Measurements from ENCODE around the gene ZRSR2.
"Not testable (repeated sequence)": the region's sequence is repeated elsewhere in the genome, so short reads cannot be mapped to it uniquely, and the experiment has no call there.

The ZRSR2 gene

GRCh38 chrX:15804563-15804962, 14.3 kb downstream of the ZRSR2 start:
- DNase-seq (ENCODE audit: low read depth): no peak

GRCh38 chrX:15808254-15808653, 18.0 kb downstream of the ZRSR2 start:
- DNase-seq (ENCODE audit: low read depth): no peak

- no peak for DNase-seq (ENCODE audit: low read depth)
Observed at GRCh38 chrX:15812192-15812938, 22.1 kb downstream of the ZRSR2 start.

GRCh38 chrX:15813416-15813815, 23.1 kb downstream of the ZRSR2 start:
- DNase-seq (ENCODE audit: low read depth): no peak

- DNase-seq (ENCODE audit: low read depth): no peak
Observed at GRCh38 chrX:15814771-15815365, 24.6 kb downstream of the ZRSR2 start.

GRCh38 chrX:15815779-15816437, 25.6 kb downstream of the ZRSR2 start:
- no peak for DNase-seq (ENCODE audit: low read depth)

GRCh38 chrX:15816438-15816809, 26.1 kb downstream of the ZRSR2 start:
- no peak for DNase-seq (ENCODE audit: low read depth)

- no peak for DNase-seq (ENCODE audit: low read depth)
Observed at GRCh38 chrX:15816886-15817285, 26.6 kb downstream of the ZRSR2 start.

- no peak for DNase-seq (ENCODE audit: low read depth)
Observed at GRCh38 chrX:15820106-15821073, 30.1 kb downstream of the ZRSR2 start.

GRCh38 chrX:15822922-15823321, 32.6 kb downstream of the ZRSR2 start:
- no peak for DNase-seq (ENCODE audit: low read depth)

GRCh38 chrX:15825936-15826335, 35.7 kb downstream of the ZRSR2 start:
- DNase-seq (ENCODE audit: low read depth): no peak

GRCh38 chrX:15829217-15829616, 38.9 kb downstream of the ZRSR2 start:
- DNase-seq (ENCODE audit: low read depth): no peak

GRCh38 chrX:15831347-15831746, 41.1 kb downstream of the ZRSR2 start:
- not testable (repeated sequence) for DNase-seq (ENCODE audit: low read depth)

- no peak for DNase-seq (ENCODE audit: low read depth)
Observed at GRCh38 chrX:15834053-15834452, 43.8 kb downstream of the ZRSR2 start.

- no peak for DNase-seq (ENCODE audit: low read depth)
Observed at GRCh38 chrX:15834827-15835595, 44.7 kb downstream of the ZRSR2 start.

- DNase-seq (ENCODE audit: low read depth): no peak
Observed at GRCh38 chrX:15838017-15838416, 47.7 kb downstream of the ZRSR2 start.

GRCh38 chrX:15841853-15842516, 51.7 kb downstream of the ZRSR2 start:
- DNase-seq (ENCODE audit: low read depth): no peak

GRCh38 chrX:15843960-15844359, 53.7 kb downstream of the ZRSR2 start:
- DNase-seq (ENCODE audit: low read depth): no peak

- DNase-seq (ENCODE audit: low read depth): no peak
Observed at GRCh38 chrX:15848576-15848975, 58.3 kb downstream of the ZRSR2 start.

- DNase-seq (ENCODE audit: low read depth): no peak
Observed at GRCh38 chrX:15849555-15849954, 59.3 kb downstream of the ZRSR2 start.

GRCh38 chrX:15853586-15854079, 63.3 kb downstream of the ZRSR2 start:
- no peak for DNase-seq (ENCODE audit: low read depth)
